Esophagus (tissue), 2 donors: ENCODE results near the gene SPAAR. TPM values are rescaled to one million over a fixed set of nuclear protein-coding genes. Genes with fewer than 3 reads are reported as not detected.

Source experiments
- H3K27ac ChIP-seq, 2 donors: one replicate each; pipeline ENCODE4 v1.5.1; 2013; ENCODE audit warnings: low read depth in 2 of 2, mild to moderate bottlenecking in 2 of 2, inconsistent platforms in 1 of 2, low read length in 1 of 2, moderate library complexity in 1 of 2
- H3K27me3 ChIP-seq, 2 donors: one replicate each; pipeline ENCODE4 v1.6.1; 2013; ENCODE audit warnings: low read length in 2 of 2, control low read depth in 1 of 2, mild to moderate bottlenecking in 1 of 2; ENCODE audit not compliant: insufficient read depth in 2 of 2, control insufficient read depth in 1 of 2
- H3K36me3 ChIP-seq, 2 donors: one replicate each; pipeline ENCODE4 v1.6.1; 2013; ENCODE audit warnings: low read length in 1 of 2; ENCODE audit not compliant: control insufficient read depth in 2 of 2, insufficient read depth in 2 of 2
- H3K4me1 ChIP-seq, 2 donors: one replicate each; pipeline ENCODE4 v1.6.1; 2013; ENCODE audit warnings: low read length in 1 of 2; ENCODE audit not compliant: control insufficient read depth in 2 of 2, insufficient read depth in 2 of 2
- H3K4me3 ChIP-seq, 2 donors: one replicate each; pipeline ENCODE4 v1.5.1; 2013; ENCODE audit warnings: low read length in 2 of 2, mild to moderate bottlenecking in 2 of 2, low read depth in 1 of 2, moderate library complexity in 1 of 2
- H3K9me3 ChIP-seq, 2 donors: one replicate each; pipeline ENCODE4 v1.6.1; 2013; ENCODE audit warnings: mild to moderate bottlenecking in 2 of 2, low read depth in 1 of 2, low read length in 1 of 2, moderate library complexity in 1 of 2; ENCODE audit not compliant: control insufficient read depth in 2 of 2, insufficient read depth in 1 of 2
- WGBS, 2 donors: extraction: QIAGEN DNeasy Blood & Tissue Kit; methylation state at CpG; one replicate each; pipeline ENCODE4 v1.1.7; 2013; 5-methylcytosine and 5-hydroxymethylcytosine counted together
- polyA plus RNA-seq, 2 donors: library from polyadenylated mRNA; stranded (reverse); fragments of 200-250 nt; gene quantifications; one replicate each; pipeline ENCODE4 v1.2.3, GENCODE V29; 2013
- donor health status: healthy with polysubstance abuse.
- donor health status: Bipolar disorder and iron deficiency.

SPAAR gene
- polyA plus RNA-seq, 2 donors: 0.29 to 0.33 TPM

DNA sequence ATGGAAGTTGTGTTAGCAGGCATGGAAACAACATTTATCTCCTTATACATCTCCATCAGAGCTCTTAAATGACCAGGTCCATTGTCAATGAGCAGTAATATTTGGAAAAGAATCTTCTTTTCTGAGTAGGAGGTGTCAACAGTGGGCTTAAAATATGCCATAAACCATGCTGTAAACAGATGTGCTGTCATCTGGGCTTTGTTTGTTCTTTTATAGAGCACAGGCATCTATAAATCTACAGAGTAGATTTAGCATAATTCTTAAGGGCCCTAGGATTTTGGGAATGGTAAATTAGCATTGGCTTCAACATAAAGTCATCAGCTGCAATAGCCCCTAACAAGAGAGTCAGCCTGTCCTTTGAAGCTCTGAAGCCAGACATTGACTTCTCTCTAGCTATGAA lies 11.0 kb upstream of the SPAAR start:
- Histone ChIP-seq H3K4me1 (no peaks in the 10 kb centered on the region), H3K9me3 (peaks cover 0 to 3% of the 10 kb centered on the region in 2 donors), H3K27me3 (no peaks in the 10 kb centered on the region), H3K27ac (no peak overlapping the region), H3K4me3 (no peak overlapping the region), H3K36me3 (no peaks in the 10 kb centered on the region)

DNA sequence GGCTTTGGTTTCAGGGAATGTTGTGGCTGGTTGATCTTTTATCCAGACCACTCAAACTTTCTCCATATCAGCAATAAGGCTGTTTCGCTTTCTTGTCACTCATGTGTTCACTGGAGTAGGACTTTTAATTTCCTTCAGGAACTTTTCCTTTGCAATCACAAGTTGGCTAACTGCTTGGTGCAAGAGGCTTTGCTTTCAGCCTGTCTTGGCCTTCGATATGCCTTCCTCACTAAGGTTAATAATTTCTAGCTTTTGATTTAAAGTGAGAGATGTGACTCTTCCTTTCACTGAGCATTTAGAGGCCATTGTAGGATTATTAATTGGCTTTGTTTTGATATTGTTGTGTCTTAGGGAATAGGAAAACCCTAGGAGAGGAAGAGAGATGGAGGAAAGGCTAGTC lies 10.3 kb upstream of the SPAAR start:
- H3K9me3 ChIP-seq: peaks cover 0 to 3% of the 10 kb centered on the region in 2 donors
- no peak overlapping the region for H3K4me3 ChIP-seq
- H3K4me1 ChIP-seq: no peaks in the 10 kb centered on the region
- H3K27me3 ChIP-seq: no peaks in the 10 kb centered on the region
- WGBS, 2 donors: 71 to 87% methylated on average over 2 of the region's 2 CpGs
- no peaks in the 10 kb centered on the region for H3K36me3 ChIP-seq
- H3K27ac ChIP-seq: no peak overlapping the region

DNA sequence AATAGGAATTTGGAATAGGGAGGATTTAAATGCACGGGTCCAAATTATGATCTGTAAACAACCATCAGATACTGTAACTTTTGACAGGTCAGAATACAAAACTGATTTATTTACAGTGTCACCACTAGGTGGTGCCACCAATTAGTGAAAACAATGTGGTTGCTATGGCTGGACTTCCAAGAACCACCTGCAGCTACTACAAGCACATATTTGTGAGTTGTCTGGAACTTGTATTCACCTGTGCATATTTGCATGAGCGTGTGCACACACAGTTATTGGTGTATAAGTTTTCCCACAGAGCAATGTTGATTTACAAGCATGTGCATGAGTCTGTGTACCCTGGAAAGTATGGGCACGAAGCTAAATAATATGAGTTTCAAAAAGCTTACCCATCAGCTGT lies 6.2 kb upstream of the SPAAR start:
- WGBS, 2 donors: 19 to 25% methylated on average over 3 of the region's 3 CpGs
- Histone ChIP-seq H3K27ac (no peak overlapping the region), H3K27me3 (no peaks in the 10 kb centered on the region), H3K9me3 (no peaks in the 10 kb centered on the region), H3K36me3 (no peaks in the 10 kb centered on the region), H3K4me1 (peaks cover 8 to 18% of the 10 kb centered on the region in 2 donors), H3K4me3 (no peak overlapping the region)

DNA sequence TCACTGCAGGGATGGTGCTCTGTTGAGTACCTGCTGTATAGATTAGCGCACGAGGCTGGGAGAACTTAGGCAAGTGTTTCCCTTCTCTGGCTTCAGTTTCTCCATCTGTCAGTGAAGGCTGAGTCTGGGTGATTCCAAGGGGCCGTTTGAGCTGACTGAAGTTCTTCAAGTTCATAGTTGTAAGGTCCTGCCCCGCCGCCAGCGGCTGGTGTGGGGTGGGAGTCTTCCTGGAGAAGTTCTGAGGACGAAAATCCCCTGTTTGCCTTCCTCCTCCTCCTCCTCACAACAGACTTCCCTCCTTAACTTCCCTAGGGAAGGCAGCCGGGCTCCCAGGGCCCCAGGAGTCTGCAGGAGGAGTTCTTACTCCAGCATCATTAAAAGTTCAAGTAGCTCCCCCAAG lies 5.0 kb upstream of the SPAAR start:
- WGBS, 2 donors: 71 to 76% methylated on average over 8 of the region's 8 CpGs
- H3K36me3 ChIP-seq: no peaks in the 10 kb centered on the region
- H3K4me1 ChIP-seq: peaks cover 11 to 23% of the 10 kb centered on the region in 2 donors
- H3K4me3 ChIP-seq: no peak overlapping the region
- no peaks in the 10 kb centered on the region for H3K27me3 ChIP-seq
- peak overlapping the region in 1 of 2 donors; percentile 6 for H3K27ac ChIP-seq
- no peaks in the 10 kb centered on the region for H3K9me3 ChIP-seq

DNA sequence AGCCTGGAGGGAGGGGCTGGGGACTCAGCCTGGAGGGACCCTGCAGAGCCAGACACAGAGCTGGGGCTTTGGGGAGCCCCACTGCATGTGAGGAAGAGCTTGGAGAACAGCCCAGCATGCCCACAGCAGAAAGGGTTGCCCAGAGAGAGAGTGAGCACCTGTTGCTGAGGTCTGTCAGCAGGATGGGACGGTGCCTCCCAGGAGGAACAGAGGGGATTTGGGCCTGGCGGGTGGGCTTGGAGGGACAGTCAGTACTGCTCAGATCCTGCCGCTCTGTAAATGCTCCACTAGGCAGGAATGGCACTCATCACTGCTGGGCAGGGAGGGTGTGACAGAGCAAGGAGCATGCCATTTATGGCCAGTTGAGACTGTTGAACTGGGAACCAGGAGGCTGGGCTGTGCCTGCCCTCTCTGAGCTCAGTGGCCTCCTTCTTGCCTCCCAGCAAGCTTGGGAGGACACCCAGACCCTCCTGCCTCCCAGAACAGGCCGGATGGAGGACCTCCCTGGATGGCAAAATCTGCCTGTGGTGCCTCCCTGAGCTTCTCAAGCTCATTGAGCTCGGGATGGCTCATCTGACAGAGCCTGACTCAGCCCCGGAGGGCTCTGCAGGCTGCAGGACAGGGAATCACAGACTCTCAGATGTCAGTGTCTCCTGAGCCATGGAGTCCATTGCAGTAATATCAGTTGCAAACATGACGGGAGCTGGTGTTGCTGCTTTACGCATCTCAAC lies 4.1 kb upstream of the SPAAR start:
- Histone ChIP-seq H3K4me3 (no peak overlapping the region), H3K4me1 (peaks cover 11 to 27% of the 10 kb centered on the region in 2 donors), H3K9me3 (no peaks in the 10 kb centered on the region), H3K27ac (peak overlapping the region; percentile 87 to 93), H3K27me3 (no peaks in the 10 kb centered on the region), H3K36me3 (no peaks in the 10 kb centered on the region)
- 62 to 70% methylated on average over 8 of the region's 8 CpGs for WGBS, 2 donors

DNA sequence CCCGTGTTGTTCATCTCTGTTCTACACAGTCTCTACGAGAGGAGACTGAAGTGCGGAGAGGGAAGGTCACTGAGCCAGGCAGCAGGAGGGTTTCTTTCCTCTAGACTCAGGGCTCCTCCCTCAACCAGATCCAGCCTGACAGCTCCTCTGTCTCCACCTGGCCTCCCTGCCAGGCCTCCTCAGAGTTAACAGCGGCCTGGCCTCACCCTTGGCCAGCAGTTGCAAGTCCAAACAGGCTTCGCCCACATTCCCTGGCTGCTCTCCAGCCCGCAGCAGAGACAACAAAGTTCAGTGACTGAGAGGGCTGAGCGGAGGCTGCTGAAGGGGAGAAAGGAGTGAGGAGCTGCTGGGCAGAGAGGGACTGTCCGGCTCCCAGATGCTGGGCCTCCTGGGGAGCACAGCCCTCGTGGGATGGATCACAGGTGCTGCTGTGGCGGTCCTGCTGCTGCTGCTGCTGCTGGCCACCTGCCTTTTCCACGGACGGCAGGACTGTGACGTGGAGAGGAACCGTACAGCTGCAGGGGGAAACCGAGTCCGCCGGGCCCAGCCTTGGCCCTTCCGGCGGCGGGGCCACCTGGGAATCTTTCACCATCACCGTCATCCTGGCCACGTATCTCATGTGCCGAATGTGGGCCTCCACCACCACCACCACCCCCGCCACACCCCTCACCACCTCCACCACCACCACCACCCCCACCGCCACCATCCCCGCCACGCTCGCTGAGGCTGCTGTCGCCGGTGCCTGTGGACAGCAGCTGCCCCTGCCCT lies 3.2 kb upstream of the SPAAR start, which contains the start of gene HRCT1:
Gene HRCT1 (plus strand): TSS at position 291 of the 768 bp plus-strand sequence. CDS start 86 bp downstream, at position 377.
- H3K27me3 ChIP-seq: no peaks in the 10 kb centered on the region
- peak within 1 kb of the TSS in 1 of 2 donors; percentile 1 for H3K4me3 ChIP-seq
- H3K27ac ChIP-seq: peak within 1 kb of the TSS; percentile 87 to 93
- H3K36me3 ChIP-seq: no peaks in the 10 kb centered on the region
- H3K9me3 ChIP-seq: no peaks in the 10 kb centered on the region
- H3K4me1 ChIP-seq: peaks cover 11 to 30% of the 10 kb centered on the region in 2 donors
- WGBS, 2 donors: 46 to 55% methylated on average over 25 to 29 of the region's 30 CpGs

DNA sequence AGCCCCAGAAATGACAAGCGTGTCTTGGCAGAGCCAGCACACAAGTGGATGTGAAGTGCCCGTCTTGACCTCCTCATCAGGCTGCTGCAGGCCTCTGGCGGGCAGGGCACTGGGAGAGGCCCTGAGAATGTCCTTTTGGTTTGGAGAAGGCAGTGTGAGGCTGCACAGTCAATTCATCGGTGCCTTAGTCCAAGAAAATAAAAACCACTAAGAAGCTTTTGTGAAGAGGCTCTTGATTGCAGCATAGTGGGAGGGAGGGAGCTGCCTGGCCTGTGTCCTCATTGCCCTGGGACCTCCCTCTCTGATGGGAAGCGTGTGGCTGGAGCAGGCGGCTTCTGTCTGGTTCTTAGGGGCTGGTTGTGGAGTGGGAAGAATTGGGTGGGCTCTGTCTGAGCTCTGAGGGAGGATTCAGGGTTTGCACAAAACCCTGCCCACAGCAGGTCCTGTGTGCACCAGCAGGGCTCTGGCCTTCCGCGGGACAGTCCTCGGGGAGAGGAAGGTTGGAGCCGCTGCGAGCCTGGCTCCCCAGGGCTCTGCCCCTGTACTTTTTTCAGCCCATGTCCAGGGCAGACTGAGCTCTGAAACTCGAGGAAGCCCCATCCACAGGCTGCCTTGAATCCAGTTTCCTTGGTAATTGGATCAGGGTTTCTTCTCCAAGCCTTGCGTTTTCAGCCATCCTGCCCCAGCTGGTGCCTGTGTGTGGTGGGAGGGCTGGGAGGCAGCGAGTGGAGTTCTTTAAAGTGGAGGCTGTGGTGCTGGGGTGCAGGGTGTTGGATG lies 2.2 kb upstream of the SPAAR start:
- Histone ChIP-seq H3K4me1 (peaks cover 11 to 30% of the 10 kb centered on the region in 2 donors), H3K4me3 (no peak overlapping the region)
- WGBS, 2 donors: 58 to 59% methylated on average over 13 to 14 of the region's 14 CpGs

DNA sequence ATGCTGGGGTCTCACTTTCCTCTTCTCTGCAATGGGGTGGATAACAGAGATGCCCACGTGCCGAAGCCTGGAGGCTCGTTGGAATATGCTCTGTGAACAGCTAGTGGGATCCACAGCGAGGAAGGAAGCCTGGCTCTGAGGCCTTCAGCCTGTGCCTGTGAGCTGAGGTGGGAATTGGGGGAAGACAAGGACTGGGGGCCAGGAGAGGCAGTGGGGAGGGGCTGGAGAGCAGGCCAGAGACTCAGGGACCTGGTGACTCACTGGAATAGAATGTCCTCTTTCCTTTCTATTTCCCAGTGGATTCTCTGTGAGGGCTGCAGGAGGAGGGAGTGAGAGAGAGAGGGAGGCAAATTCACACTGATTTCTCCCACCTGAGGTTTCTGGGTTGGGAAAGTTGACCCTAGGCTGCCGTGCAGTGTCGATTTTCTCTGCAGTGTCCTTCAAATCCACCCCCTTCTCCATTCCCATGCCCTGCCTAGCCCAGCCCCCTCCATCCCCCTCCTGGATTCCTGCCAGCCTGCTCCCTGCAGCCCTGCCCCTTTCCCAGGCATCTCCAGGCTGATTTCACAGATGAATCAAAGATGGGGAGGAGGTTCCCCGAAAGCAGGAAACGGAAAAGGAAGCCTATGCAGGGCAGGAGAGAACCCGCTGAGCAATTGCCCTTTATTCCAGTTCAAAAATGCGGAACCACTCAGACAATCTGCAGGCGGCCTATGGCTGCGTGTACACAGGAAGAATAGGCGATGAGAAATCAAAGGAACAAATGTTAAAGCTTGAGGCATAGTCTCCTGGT lies 1.4 kb upstream of the SPAAR start:
- H3K27me3 ChIP-seq: no peaks in the 10 kb centered on the region
- H3K9me3 ChIP-seq: no peaks in the 10 kb centered on the region
- peak overlapping the region; percentile 87 to 93 for H3K27ac ChIP-seq
- no peak overlapping the region for H3K4me3 ChIP-seq
- 41 to 48% methylated on average over 13 of the region's 13 CpGs for WGBS, 2 donors
- peaks cover 11 to 30% of the 10 kb centered on the region in 2 donors for H3K4me1 ChIP-seq
- H3K36me3 ChIP-seq: no peaks in the 10 kb centered on the region

More for the DNA sequence above, 2.2 kb upstream of the SPAAR start:
- no peaks in the 10 kb centered on the region for H3K9me3 ChIP-seq
- H3K27me3 ChIP-seq: no peaks in the 10 kb centered on the region
- H3K27ac ChIP-seq: peak overlapping the region; percentile 87 to 93
- no peaks in the 10 kb centered on the region for H3K36me3 ChIP-seq
